Omental fat pad (tissue), 4 donors: ENCODE data around the gene RDH11. TPM values are rescaled to one million over a fixed set of nuclear protein-coding genes. Genes with fewer than 3 reads are reported as not detected.
"Not testable (repeated sequence)": the region's sequence is repeated elsewhere in the genome, so short reads cannot be mapped to it uniquely, and the experiment has no call there.

Source experiments
- ATAC-seq: fragments of 150-250 bp; one replicate; pipeline ENCODE4 v1.9.1; 2016; ENCODE audit warnings: mild to moderate bottlenecking, moderate library complexity; ENCODE audit not compliant: low FRiP score
- DNase-seq: peaks from one replicate; pipeline ENCODE4 v3.0.0-alpha.2; 2019; ENCODE audit warnings: low spot score
- CTCF ChIP-seq, 3 donors: fragments of 450-650 bp; IDR thresholded peaks; one replicate each; pipeline ENCODE4 v1.5.1; 2016 to 2017; ENCODE audit warnings: antibody characterized with exemption in 3 of 3, mild to moderate bottlenecking in 3 of 3, moderate library complexity in 2 of 3
- total RNA-seq, 4 donors: library from RNA; depleted of rRNA; stranded (reverse); fragments of >200 nt; gene quantifications; one replicate each; pipeline ENCODE4 v1.1.0, GENCODE V29; 2016

Gene RDH11
- total RNA-seq, 4 donors from 2014 or later = 29.4 to 38.8 (median 35.3) TPM

GRCh38 chr14:67703997-67704396 is 8.4 kb upstream of the RDH11 start:
- no peak for DNase-seq
- TF ChIP-seq CTCF (IDR thresholded peaks at IDR 0.05) = no peak
- ATAC-seq = no peak

DNA sequence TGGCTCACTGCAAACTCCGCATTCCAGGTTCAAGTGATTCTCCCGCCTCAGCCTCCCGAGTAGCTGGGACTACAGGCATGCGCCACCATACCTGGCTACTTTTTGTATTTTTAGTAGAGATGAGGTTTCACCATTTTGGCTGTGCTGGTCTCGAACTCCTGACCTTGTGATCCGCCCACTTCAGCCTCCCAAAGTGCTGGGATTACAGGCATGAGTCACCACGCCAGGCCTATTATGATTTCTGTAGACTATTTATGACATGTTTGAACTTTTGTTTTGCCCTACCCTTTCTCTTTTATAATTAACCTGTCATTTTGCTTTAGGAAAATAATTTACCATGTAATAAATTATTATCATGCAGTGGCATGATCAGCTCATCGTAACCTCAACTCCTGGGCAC is 5.9 kb upstream of the RDH11 start, which contains the start of gene RDH12:
Gene RDH12, plus strand, starts transcription at position 395 of the 400 bp plus-strand sequence. CDS start 20,757 bp downstream, outside the sequence.
- not testable (repeated sequence) for ATAC-seq, DNase-seq

DNA sequence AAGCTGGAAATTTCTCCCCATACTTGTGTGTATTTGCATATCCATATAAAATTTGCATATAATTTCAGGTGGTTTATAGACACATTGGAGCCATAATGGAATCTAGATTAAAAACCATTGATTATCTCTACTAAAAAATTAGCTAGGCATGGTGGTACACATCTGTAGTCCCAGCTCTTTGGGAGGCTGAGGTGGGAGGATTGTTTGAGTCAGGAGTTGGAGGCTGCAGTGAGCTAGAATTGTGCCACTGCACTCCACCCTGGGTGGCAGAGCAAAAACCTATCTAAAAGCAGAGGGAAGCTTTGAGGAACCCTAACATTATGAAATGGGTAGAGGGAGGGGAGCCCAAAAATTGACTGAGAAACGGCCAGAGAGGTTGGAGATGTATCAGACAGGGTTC is 2.6 kb upstream of the RDH11 start:
- no peak for TF ChIP-seq CTCF (IDR thresholded peaks at IDR 0.05)
- no peak for ATAC-seq
- DNase-seq = no peak

GRCh38 chr14:67697006-67697405 is 1.4 kb upstream of the RDH11 start:
- TF ChIP-seq CTCF (IDR thresholded peaks at IDR 0.05) = no peak
- ATAC-seq = no peak
- DNase-seq = no peak

DNA sequence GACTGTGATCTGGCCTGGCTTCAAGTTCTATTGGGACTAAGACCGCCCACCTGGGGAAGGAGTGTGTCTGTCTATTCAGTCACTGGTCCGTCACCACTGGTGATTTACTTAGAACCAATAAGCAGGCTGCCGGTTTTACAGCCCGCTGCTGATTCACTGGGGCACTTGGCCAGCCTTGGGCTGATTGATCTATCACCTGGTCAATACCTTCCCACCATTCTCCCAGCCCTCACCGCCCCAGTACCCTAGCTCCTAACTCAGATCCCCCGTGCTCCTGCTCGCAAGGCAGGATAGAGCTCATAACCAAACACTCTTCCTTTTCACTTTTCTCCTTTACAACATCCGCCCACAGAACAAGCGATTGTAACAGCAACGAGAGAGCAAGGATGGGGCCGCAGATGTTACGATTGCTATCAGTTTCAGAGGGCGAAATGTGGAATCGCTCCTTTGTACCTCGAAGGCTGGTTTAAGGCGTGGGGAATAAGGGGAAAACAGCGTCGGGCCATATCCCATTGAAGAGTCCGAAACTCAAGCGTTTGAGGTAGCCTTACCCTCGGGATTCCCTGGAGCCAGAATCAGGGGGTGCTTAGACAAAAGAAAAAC is 672 bp downstream of the RDH11 start:
- peak; percentile 55 for DNase-seq
- ATAC-seq = peak; percentile 80
- TF ChIP-seq CTCF (IDR thresholded peaks at IDR 0.05) = no peak

GRCh38 chr14:67690011-67690410 is 5.6 kb downstream of the RDH11 start:
- no peak for TF ChIP-seq CTCF (IDR thresholded peaks at IDR 0.05)
- no peak for DNase-seq
- no peak for ATAC-seq

DNA sequence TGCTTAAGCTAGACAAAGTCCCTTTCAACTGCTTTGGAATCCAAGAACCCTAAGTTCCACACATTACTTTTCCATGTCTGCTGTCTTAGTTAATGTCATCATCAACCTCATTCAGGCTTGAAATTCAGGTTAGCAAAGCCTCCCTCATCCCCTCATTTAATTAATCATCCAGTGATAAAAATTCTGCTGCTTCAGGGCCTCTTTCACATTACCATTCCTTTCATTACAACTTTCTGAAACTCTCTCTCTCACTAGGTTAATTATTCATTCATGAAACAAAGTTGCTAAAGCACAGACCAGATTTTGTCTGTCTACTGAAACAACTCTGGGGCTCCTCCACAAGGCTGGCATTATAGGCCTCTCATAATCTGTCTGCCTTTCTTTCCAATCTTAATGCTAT is 11.7 kb downstream of the RDH11 start:
- ATAC-seq = no peak
- no peak for TF ChIP-seq CTCF (IDR thresholded peaks at IDR 0.05)

More for the DNA sequence above, 11.7 kb downstream of the RDH11 start:
- DNase-seq = no peak
